Measurements from ENCODE around the gene SATB2.

- TF ChIP-seq CTCF (conservative IDR thresholded peaks at IDR 0.05 in 1 of 2, IDR thresholded peaks at IDR 0.05 in 1 of 2; ENCODE audit: extremely low read depth in 1 of 2, insufficient read depth in 1 of 2, low read depth in 1 of 2, low read length in 2 of 2) (no peak), EZH2 (IDR thresholded peaks at IDR 0.05; ENCODE audit: borderline replicate concordance, low read length) (no peak)
Measured at GRCh38 chr2:199312931-199313330, 144.8 kb downstream of the SATB2 start.
